ENCODE data around the gene SLC16A3. TPM values are rescaled to one million over a fixed set of nuclear protein-coding genes. Genes with fewer than 3 reads are reported as not detected.
A peak's percentile ranks its signal among the peaks of the same experiment; 100 is the strongest.

SLC16A3 gene
- total and polyA plus RNA-seq, 2 donors (not counting 1 experiment from before 2014, with no cell fraction given) = 14.9 to 65.7 TPM

DNA sequence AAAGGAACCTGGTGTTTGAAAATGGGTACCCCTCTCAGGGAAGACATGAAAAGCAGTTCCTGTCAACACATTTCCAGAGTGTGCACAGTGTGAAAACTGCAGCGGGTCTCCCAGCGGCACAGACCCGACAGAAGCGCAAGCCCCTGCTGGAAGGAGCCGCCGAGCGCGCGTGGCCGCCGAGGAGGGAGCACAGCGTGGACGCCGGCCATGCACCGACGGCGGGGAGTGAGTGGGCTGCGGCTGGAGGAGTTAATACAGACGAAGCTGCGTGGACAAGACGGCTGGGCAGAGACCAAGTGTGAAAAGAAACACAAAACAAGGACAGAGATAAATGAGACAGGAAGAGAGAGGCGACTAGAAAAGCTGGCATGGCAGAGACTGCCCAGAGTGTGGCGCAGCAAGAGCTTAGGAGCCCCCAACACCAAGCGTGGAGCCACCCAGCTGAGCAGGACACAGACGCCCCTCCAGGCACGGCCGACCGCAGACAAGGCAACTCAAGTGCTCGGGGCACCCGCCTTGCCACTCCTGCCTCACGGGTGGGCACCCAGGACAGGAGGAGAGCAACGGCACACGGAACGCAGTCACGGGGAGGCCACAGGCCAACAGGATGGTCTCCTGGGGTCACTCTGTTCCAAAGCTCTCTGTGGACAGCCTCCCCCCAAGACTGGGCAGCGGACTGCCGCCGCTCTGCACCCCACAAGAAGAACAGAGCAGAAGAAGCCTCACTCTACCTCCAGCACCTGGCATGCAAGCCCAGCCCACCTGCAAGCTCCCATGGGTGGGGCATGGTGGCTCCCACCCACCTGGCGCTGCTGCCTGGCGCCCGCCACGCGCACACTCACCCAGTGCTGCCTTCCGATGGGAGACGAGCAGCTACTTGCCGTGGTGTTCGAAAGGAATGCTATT lies 16.5 kb downstream of the SLC16A3 start:
- Histone ChIP-seq H3K27ac (ENCODE audit: low read length in 2 of 2) (no peak overlapping the region), H3K36me3 (replicated peaks in 1 of 2; ENCODE audit: control extremely low read depth in 1 of 2, control insufficient read depth in 1 of 2, extremely low read depth in 1 of 2, insufficient read depth in 2 of 2, low read length in 1 of 2) (peaks cover 0 to 81% of the 10 kb centered on the region in 2 experiments), H4K20me1 (ENCODE audit: control insufficient read depth, insufficient read depth, low read length, poor library complexity, severe bottlenecking) (peaks cover 100% of the 10 kb centered on the region), H3K4me1 (ENCODE audit: control insufficient read depth in 2 of 2, insufficient read depth in 2 of 2, low read length in 2 of 2) (peaks cover 3 to 22% of the 10 kb centered on the region in 2 donors), H3K4me2 (replicated peaks; ENCODE audit: low read depth, low read length, poor library complexity, severe bottlenecking) (no peak overlapping the region), H2AFZ (ENCODE audit: insufficient read depth, low read depth, low read length, poor library complexity, severe bottlenecking) (no peak overlapping the region), H3K27me3 (replicated peaks in 1 of 4; ENCODE audit: control extremely low read depth in 1 of 4, control insufficient read depth in 3 of 4, insufficient read depth in 4 of 4, low read length in 3 of 4) (no peaks in the 10 kb centered on the region), H3K9ac (ENCODE audit: low read length) (no peak overlapping the region), H3K79me2 (ENCODE audit: control insufficient read depth, insufficient read depth, low read length) (peaks cover 85% of the 10 kb centered on the region), H3K4me3 (ENCODE audit: control extremely low read depth in 1 of 5, extremely low read depth in 1 of 5, insufficient read depth in 1 of 5, low read depth in 2 of 5, low read length in 4 of 5) (no peak overlapping the region), H3K9me3 (ENCODE audit: control extremely low read depth in 1 of 3, control insufficient read depth in 2 of 3, insufficient read depth in 1 of 3, low read length in 2 of 3) (peaks cover 0 to 4% (median 0%) of the 10 kb centered on the region in 3 donors)
- H3K4me3 Mint-ChIP-seq = no peak overlapping the region
- H3K27ac Mint-ChIP-seq = peak overlapping the region; percentile 82
- 97% methylated on average over 45 of the region's 47 CpGs for WGBS (ENCODE audit: insufficient coverage)
- DNase-seq (peak; percentile 27), ATAC-seq (ENCODE audit: low read depth) (no peak)
- ChIA-PET CTCF (interaction anchor here (1.1 to 1.3 kb wide), 2 partner anchors 56 to 58 kb away, joined by 3 read pairs; no protein-coding TSS in a partner anchor), POLR2A (no interaction called here)
- no peaks in the 10 kb centered on the region for H3K27me3 Mint-ChIP-seq
- no peaks in the 10 kb centered on the region for H3K9me3 Mint-ChIP-seq (ENCODE audit: insufficient read depth)
- peaks cover 36% of the 10 kb centered on the region for H3K4me1 Mint-ChIP-seq
- TF ChIP-seq EZH2 (IDR thresholded peaks at IDR 0.05; ENCODE audit: borderline replicate concordance, insufficient read depth, low read depth, low read length, poor library complexity, severe bottlenecking) = no peak
- TF ChIP-seq, protein P1, sequence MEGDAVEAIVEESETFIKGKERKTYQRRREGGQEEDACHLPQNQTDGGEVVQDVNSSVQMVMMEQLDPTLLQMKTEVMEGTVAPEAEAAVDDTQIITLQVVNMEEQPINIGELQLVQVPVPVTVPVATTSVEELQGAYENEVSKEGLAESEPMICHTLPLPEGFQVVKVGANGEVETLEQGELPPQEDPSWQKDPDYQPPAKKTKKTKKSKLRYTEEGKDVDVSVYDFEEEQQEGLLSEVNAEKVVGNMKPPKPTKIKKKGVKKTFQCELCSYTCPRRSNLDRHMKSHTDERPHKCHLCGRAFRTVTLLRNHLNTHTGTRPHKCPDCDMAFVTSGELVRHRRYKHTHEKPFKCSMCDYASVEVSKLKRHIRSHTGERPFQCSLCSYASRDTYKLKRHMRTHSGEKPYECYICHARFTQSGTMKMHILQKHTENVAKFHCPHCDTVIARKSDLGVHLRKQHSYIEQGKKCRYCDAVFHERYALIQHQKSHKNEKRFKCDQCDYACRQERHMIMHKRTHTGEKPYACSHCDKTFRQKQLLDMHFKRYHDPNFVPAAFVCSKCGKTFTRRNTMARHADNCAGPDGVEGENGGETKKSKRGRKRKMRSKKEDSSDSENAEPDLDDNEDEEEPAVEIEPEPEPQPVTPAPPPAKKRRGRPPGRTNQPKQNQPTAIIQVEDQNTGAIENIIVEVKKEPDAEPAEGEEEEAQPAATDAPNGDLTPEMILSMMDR (IDR thresholded peaks at IDR 0.05) = no peak
- intact Hi-C loops (cut with micrococcal nuclease) = no loop called here

DNA sequence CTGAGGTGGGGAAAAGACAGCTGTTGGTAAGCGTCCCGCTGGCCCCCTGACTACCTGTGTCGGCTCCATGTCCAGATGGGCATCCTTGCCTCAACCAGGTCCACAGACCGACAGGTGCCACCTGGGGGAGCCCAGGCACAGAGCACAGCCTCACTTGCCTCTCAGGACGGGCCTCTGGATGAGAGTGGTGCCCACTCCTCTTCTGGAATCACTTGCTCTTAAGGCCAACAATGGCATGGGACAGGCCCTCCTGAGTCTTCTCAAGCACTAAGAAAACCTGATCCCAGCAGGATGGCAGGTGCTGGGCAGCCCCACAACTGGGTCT lies 17.2 kb downstream of the SLC16A3 start:
- POLR2A ChIA-PET = no interaction called here
- H2AFZ ChIP-seq (ENCODE audit: insufficient read depth, low read depth, low read length, poor library complexity, severe bottlenecking) = no peak overlapping the region

More for the DNA sequence above, 17.2 kb downstream of the SLC16A3 start:
- intact Hi-C loops (cut with micrococcal nuclease) = no loop called here
- no peaks in the 10 kb centered on the region for H3K27me3 ChIP-seq (replicated peaks in 1 of 4; ENCODE audit: control extremely low read depth in 1 of 4, control insufficient read depth in 3 of 4, insufficient read depth in 4 of 4, low read length in 3 of 4)
- ATAC-seq (ENCODE audit: low read depth) (no peak), DNase-seq (no peak)
- Mint-ChIP-seq H3K4me3 (no peak overlapping the region), H3K27ac (peak overlapping the region; percentile 82), H3K4me1 (peaks cover 31% of the 10 kb centered on the region), H3K9me3 (ENCODE audit: insufficient read depth) (no peaks in the 10 kb centered on the region), H3K27me3 (no peaks in the 10 kb centered on the region)
- H3K9ac ChIP-seq (ENCODE audit: low read length) = no peak overlapping the region
- H3K79me2 ChIP-seq (ENCODE audit: control insufficient read depth, insufficient read depth, low read length) = peaks cover 87% of the 10 kb centered on the region
- no peak overlapping the region for H3K4me2 ChIP-seq (replicated peaks; ENCODE audit: low read depth, low read length, poor library complexity, severe bottlenecking)
- CTCF ChIA-PET = interaction anchor here (1.3 kb wide), 1 partner anchor 55 kb away, joined by 3 read pairs; no protein-coding TSS in a partner anchor
- peaks cover 0 to 87% of the 10 kb centered on the region in 2 experiments for H3K36me3 ChIP-seq (replicated peaks in 1 of 2; ENCODE audit: control extremely low read depth in 1 of 2, control insufficient read depth in 1 of 2, extremely low read depth in 1 of 2, insufficient read depth in 2 of 2, low read length in 1 of 2)
- peaks cover 100% of the 10 kb centered on the region for H4K20me1 ChIP-seq (ENCODE audit: control insufficient read depth, insufficient read depth, low read length, poor library complexity, severe bottlenecking)
- peak overlapping the region in 1 of 2 donors; percentile 66 for H3K27ac ChIP-seq (ENCODE audit: low read length in 2 of 2)
- TF ChIP-seq, protein P1 (IDR thresholded peaks at IDR 0.05) = no peak
- TF ChIP-seq EZH2 (IDR thresholded peaks at IDR 0.05; ENCODE audit: borderline replicate concordance, insufficient read depth, low read depth, low read length, poor library complexity, severe bottlenecking) = no peak
- H3K9me3 ChIP-seq (ENCODE audit: control extremely low read depth in 1 of 3, control insufficient read depth in 2 of 3, insufficient read depth in 1 of 3, low read length in 2 of 3) = peaks cover 0 to 4% (median 0%) of the 10 kb centered on the region in 3 donors
- WGBS (ENCODE audit: insufficient coverage) = 93% methylated on average over 5 of the region's 5 CpGs
- H3K4me1 ChIP-seq (ENCODE audit: control insufficient read depth in 2 of 2, insufficient read depth in 2 of 2, low read length in 2 of 2) = peaks cover 3 to 22% of the 10 kb centered on the region in 2 donors
- H3K4me3 ChIP-seq (ENCODE audit: control extremely low read depth in 1 of 5, extremely low read depth in 1 of 5, insufficient read depth in 1 of 5, low read depth in 2 of 5, low read length in 4 of 5) = no peak overlapping the region

All from B cell (primary cell).